ENCODE results near the gene INF2.

Gene INF2

DNA sequence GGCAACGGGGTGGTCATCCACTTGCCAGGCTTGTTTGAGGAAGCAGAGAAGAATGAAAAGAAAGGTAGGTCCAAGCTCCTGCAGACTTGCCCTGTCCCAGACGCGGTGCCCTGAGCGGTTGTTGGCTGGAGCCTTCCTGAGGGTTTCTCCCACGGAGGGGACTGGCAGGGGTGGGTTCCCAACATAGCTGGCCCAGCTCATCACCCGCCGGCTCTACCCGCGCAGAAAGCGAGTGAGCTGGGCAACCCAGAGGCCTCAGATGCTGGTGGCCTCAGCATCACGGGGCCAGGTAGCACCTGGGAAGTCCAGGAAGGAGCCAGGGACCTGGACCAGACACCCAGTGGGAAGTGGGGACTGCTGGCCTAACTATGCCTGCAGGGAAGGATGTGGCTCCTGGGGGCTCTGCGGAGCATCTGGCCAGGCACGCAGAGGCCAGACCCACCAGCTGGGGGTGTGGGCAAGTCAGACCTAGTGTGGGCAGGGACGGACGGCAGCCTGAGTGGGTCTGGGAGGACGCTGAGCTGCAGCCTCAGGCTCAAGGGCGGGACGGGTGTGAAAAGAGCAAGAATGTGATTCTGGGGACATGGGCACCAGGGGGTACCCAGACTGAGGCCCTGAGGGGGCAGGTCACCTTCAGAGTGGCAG is 49.1 kb downstream of the INF2 start:
- Histone ChIP-seq H2BK15ac (replicated peaks; ENCODE audit: low read depth) (no peak overlapping the region), H3K4ac (ENCODE audit: low read depth, low read length) (no peak overlapping the region), H2BK5ac (ENCODE audit: low read length) (no peak overlapping the region), H4K5ac (ENCODE audit: low read length) (no peak overlapping the region), H3K27ac (ENCODE audit: low read depth, low read length) (no peak overlapping the region), H3K4me3 (ENCODE audit: low read length) (no peak overlapping the region), H2BK120ac (ENCODE audit: low read depth, low read length) (no peak overlapping the region), H3K56ac (ENCODE audit: low read length) (no peak overlapping the region), H3K27me3 (ENCODE audit: insufficient read depth, low read length, poor library complexity) (no peaks in the 10 kb centered on the region), H3K9ac (ENCODE audit: low read length) (no peak overlapping the region), H3K36me3 (ENCODE audit: control insufficient read depth, insufficient read depth, low read length) (no peaks in the 10 kb centered on the region), H2AK5ac (ENCODE audit: low read length) (no peak overlapping the region), H3K79me1 (ENCODE audit: low read length) (no peaks in the 10 kb centered on the region), H3K79me2 (ENCODE audit: control insufficient read depth, insufficient read depth, low read length) (no peaks in the 10 kb centered on the region), H3K4me2 (ENCODE audit: low read length) (no peak overlapping the region), H4K8ac (ENCODE audit: low read depth, low read length) (no peak overlapping the region), H3K23ac (ENCODE audit: low read length) (no peak overlapping the region), H3K4me1 (ENCODE audit: control insufficient read depth, low read depth, low read length) (no peaks in the 10 kb centered on the region), H3K18ac (ENCODE audit: low read length) (no peak overlapping the region)
- WGBS (ENCODE audit: extremely low coverage, insufficient coverage, low lambda C conversion rate), result no CpG with 5 or more reads among the region's 18 CpGs
- no peak for DNase-seq

DNA sequence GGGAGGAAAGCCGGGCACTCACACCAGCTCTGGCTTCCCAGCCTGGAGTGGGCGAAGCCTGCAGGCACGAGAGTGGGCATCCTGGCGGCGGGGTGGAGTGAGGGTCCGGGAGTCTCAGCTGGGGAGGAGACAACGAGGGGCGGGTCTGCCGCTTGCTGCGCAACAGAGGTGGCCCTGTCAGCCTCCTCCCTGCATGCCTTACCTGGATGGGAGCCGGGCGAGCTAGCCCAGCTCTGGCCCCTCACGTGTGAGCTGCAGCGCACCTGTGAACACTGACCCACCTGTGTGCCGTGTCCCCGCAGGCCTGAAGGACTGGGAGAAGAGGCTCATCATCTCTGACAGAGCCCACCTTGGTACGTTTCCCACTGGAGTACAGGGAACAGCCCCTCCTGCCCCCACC is 49.6 kb downstream of the INF2 start:
- no peak for DNase-seq
- Histone ChIP-seq H3K18ac (ENCODE audit: low read length) (no peak overlapping the region), H3K23ac (ENCODE audit: low read length) (no peak overlapping the region), H2AK5ac (ENCODE audit: low read length) (no peak overlapping the region), H3K36me3 (ENCODE audit: control insufficient read depth, insufficient read depth, low read length) (no peaks in the 10 kb centered on the region), H2BK15ac (replicated peaks; ENCODE audit: low read depth) (no peak overlapping the region), H3K4me2 (ENCODE audit: low read length) (no peak overlapping the region), H3K9ac (ENCODE audit: low read length) (no peak overlapping the region), H3K56ac (ENCODE audit: low read length) (no peak overlapping the region), H3K79me1 (ENCODE audit: low read length) (no peaks in the 10 kb centered on the region), H3K4me3 (ENCODE audit: low read length) (no peak overlapping the region), H3K79me2 (ENCODE audit: control insufficient read depth, insufficient read depth, low read length) (no peaks in the 10 kb centered on the region), H3K27me3 (ENCODE audit: insufficient read depth, low read length, poor library complexity) (no peaks in the 10 kb centered on the region), H2BK5ac (ENCODE audit: low read length) (no peak overlapping the region), H4K8ac (ENCODE audit: low read depth, low read length) (no peak overlapping the region), H3K4ac (ENCODE audit: low read depth, low read length) (no peak overlapping the region), H3K27ac (ENCODE audit: low read depth, low read length) (no peak overlapping the region), H3K4me1 (ENCODE audit: control insufficient read depth, low read depth, low read length) (no peaks in the 10 kb centered on the region), H2BK120ac (ENCODE audit: low read depth, low read length) (no peak overlapping the region), H4K5ac (ENCODE audit: low read length) (no peak overlapping the region)
- WGBS (ENCODE audit: extremely low coverage, insufficient coverage, low lambda C conversion rate), result no CpG with 5 or more reads among the region's 17 CpGs

DNA sequence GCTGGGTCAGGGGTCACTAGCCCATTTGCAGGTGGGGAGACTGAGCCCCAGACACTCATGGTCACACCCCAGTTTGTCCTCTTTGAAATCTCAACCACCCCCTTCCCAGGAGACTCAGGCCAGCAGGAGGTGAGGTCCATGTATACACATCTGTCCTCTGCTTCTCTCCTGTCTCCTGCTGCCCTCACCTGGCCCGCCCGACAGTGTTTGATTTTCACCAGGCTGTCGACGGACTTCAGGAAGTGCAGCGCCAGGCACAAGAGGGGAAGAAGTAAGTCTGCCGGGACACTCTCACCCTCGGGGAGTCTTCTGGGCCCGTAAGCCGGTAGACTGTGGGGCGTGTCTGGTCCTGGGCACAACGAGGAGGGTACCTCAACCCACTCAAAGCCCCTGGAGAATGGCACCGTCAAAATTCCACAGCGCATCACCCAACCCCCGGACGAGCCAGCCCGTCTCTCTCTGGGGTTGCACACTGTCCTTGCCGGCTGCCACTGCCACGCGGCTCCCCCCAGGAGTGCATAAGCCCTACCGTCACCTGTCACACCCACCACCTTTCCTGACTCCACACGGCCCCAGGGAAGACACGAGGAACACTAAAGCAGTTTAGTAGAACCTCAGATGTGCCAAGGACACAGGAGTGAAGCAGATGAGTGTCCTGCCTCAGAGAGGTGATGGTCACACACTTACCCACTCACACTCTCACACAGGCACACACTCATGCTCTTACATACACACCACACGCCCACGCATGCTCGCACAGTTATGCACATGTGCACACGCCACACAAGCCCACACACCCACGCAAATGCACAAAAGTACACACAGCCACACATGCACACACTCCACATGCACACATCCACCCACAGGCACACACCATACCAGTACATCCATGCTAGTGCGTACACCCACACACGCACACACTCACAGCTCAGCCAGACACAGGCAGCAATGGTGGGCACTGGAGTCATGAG is 50.4 kb downstream of the INF2 start:
- Histone ChIP-seq H3K4me3 (ENCODE audit: low read length) (no peak overlapping the region), H3K27ac (ENCODE audit: low read depth, low read length) (no peak overlapping the region), H3K56ac (ENCODE audit: low read length) (no peak overlapping the region), H3K18ac (ENCODE audit: low read length) (no peak overlapping the region), H3K79me2 (ENCODE audit: control insufficient read depth, insufficient read depth, low read length) (no peaks in the 10 kb centered on the region), H3K79me1 (ENCODE audit: low read length) (no peaks in the 10 kb centered on the region), H2AK5ac (ENCODE audit: low read length) (no peak overlapping the region), H2BK120ac (ENCODE audit: low read depth, low read length) (no peak overlapping the region), H3K27me3 (ENCODE audit: insufficient read depth, low read length, poor library complexity) (no peaks in the 10 kb centered on the region), H3K4ac (ENCODE audit: low read depth, low read length) (no peak overlapping the region), H3K23ac (ENCODE audit: low read length) (no peak overlapping the region), H3K36me3 (ENCODE audit: control insufficient read depth, insufficient read depth, low read length) (no peaks in the 10 kb centered on the region), H3K9ac (ENCODE audit: low read length) (no peak overlapping the region), H2BK5ac (ENCODE audit: low read length) (no peak overlapping the region), H4K8ac (ENCODE audit: low read depth, low read length) (no peak overlapping the region), H4K5ac (ENCODE audit: low read length) (no peak overlapping the region), H2BK15ac (replicated peaks; ENCODE audit: low read depth) (no peak overlapping the region), H3K4me2 (ENCODE audit: low read length) (no peak overlapping the region), H3K4me1 (ENCODE audit: control insufficient read depth, low read depth, low read length) (no peaks in the 10 kb centered on the region)
- no CpG with 5 or more reads among the region's 29 CpGs for WGBS (ENCODE audit: extremely low coverage, insufficient coverage, low lambda C conversion rate)
- no peak for DNase-seq

DNA sequence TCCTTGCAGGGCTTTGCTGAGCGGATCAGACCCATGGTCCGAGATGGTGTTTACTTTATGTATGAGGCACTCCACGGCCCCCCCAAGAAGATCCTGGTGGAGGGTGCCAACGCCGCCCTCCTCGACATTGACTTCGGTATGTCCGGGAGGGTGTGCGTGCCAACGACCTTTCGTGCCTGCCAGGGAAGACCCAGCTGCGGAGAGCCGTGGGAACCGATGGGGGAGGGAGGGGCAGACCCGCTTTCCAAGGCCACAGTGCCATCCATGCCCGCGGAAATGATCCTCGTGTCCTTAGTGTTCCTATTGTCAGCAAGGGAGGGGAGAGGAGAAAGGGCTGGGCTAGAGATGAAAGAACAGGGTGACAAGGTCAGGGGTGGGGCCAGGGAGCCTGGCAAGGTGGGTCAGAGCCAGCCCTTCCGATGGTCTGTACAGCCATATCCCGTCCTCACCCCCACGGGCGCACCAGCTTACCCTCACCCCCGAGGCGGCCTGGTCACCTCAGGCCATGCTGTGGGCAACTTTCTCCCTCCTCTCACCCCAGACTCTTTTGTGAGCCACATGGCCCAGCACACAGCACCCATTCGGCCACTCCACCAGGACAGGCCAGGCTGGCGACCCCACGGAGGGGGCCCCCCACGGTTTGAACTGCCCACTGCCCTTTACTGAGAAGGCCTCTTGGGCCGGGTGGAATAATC is 51.8 kb downstream of the INF2 start:
- no peak overlapping the region for H3K18ac ChIP-seq (ENCODE audit: low read length)
- H3K56ac ChIP-seq (ENCODE audit: low read length), result no peak overlapping the region
- no peaks in the 10 kb centered on the region for H3K36me3 ChIP-seq (ENCODE audit: control insufficient read depth, insufficient read depth, low read length)
- no peak overlapping the region for H3K4me3 ChIP-seq (ENCODE audit: low read length)
- no peak overlapping the region for H3K4ac ChIP-seq (ENCODE audit: low read depth, low read length)
- H3K23ac ChIP-seq (ENCODE audit: low read length), result no peak overlapping the region
- H3K9ac ChIP-seq (ENCODE audit: low read length), result no peak overlapping the region
- DNase-seq, result no peak
- no peaks in the 10 kb centered on the region for H3K79me1 ChIP-seq (ENCODE audit: low read length)
- H3K79me2 ChIP-seq (ENCODE audit: control insufficient read depth, insufficient read depth, low read length), result no peaks in the 10 kb centered on the region
- no peaks in the 10 kb centered on the region for H3K4me1 ChIP-seq (ENCODE audit: control insufficient read depth, low read depth, low read length)
- no peak overlapping the region for H4K5ac ChIP-seq (ENCODE audit: low read length)
- no peak overlapping the region for H2BK15ac ChIP-seq (replicated peaks; ENCODE audit: low read depth)
- no peaks in the 10 kb centered on the region for H3K27me3 ChIP-seq (ENCODE audit: insufficient read depth, low read length, poor library complexity)
- no peak overlapping the region for H3K4me2 ChIP-seq (ENCODE audit: low read length)
- H2BK5ac ChIP-seq (ENCODE audit: low read length), result no peak overlapping the region
- WGBS (ENCODE audit: extremely low coverage, insufficient coverage, low lambda C conversion rate), result no CpG with 5 or more reads among the region's 29 CpGs
- no peak overlapping the region for H4K8ac ChIP-seq (ENCODE audit: low read depth, low read length)
- H3K27ac ChIP-seq (ENCODE audit: low read depth, low read length), result no peak overlapping the region
- H2AK5ac ChIP-seq (ENCODE audit: low read length), result no peak overlapping the region
- no peak overlapping the region for H2BK120ac ChIP-seq (ENCODE audit: low read depth, low read length)

DNA sequence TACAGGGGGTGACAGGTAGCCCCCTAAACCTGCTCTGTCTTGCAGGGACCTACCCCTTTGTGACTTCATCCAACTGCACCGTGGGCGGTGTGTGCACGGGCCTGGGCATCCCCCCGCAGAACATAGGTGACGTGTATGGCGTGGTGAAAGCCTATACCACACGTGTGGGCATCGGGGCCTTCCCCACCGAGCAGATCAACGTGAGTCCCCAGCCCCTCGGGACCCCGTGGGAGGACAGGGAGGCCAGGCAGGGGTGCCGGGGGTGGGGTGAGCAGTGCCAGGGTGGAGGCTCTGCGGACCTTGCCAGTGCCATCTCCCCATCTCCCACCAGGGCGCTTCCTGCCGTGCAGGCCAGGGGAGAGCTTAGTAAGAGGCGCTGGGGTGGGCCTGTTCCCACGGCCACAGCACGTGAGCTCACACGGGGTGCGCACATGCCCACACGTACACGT is 52.4 kb downstream of the INF2 start:
- Histone ChIP-seq H3K4me1 (ENCODE audit: control insufficient read depth, low read depth, low read length) (no peaks in the 10 kb centered on the region), H3K27ac (ENCODE audit: low read depth, low read length) (no peak overlapping the region), H3K4ac (ENCODE audit: low read depth, low read length) (no peak overlapping the region), H3K36me3 (ENCODE audit: control insufficient read depth, insufficient read depth, low read length) (no peaks in the 10 kb centered on the region), H3K9ac (ENCODE audit: low read length) (no peak overlapping the region), H2BK15ac (replicated peaks; ENCODE audit: low read depth) (no peak overlapping the region), H3K79me1 (ENCODE audit: low read length) (no peaks in the 10 kb centered on the region), H3K23ac (ENCODE audit: low read length) (no peak overlapping the region), H3K18ac (ENCODE audit: low read length) (no peak overlapping the region), H3K27me3 (ENCODE audit: insufficient read depth, low read length, poor library complexity) (no peaks in the 10 kb centered on the region), H2BK120ac (ENCODE audit: low read depth, low read length) (no peak overlapping the region), H2AK5ac (ENCODE audit: low read length) (no peak overlapping the region), H3K79me2 (ENCODE audit: control insufficient read depth, insufficient read depth, low read length) (no peaks in the 10 kb centered on the region), H3K4me3 (ENCODE audit: low read length) (no peak overlapping the region), H2BK5ac (ENCODE audit: low read length) (no peak overlapping the region), H4K5ac (ENCODE audit: low read length) (no peak overlapping the region), H4K8ac (ENCODE audit: low read depth, low read length) (no peak overlapping the region), H3K4me2 (ENCODE audit: low read length) (no peak overlapping the region), H3K56ac (ENCODE audit: low read length) (no peak overlapping the region)
- no CpG with 5 or more reads among the region's 23 CpGs for WGBS (ENCODE audit: extremely low coverage, insufficient coverage, low lambda C conversion rate)
- DNase-seq, result no peak

Data from mesendoderm (in vitro differentiated cells).